Loucy (cell line): ENCODE results near the gene ENTPD6.

Experiments
- H2AFZ ChIP-seq: fragments of 200-600 bp; sonication (generic); 2 replicates; pipeline ENCODE4 v1.6.0; 2016; ENCODE audit warnings: antibody characterized with exemption, mild to moderate bottlenecking, low read length, moderate library complexity
- H3F3A ChIP-seq: fragments of 200-600 bp; 2 replicates; pipeline ENCODE4 v1.6.0; 2016; ENCODE audit warnings: antibody characterized with exemption, low read depth, mild to moderate bottlenecking
- H3K27me3 ChIP-seq: fragments of 200-600 bp; sonication (generic); 2 replicates; pipeline ENCODE4 v1.6.1; 2014; ENCODE audit warnings: low read length, mild to moderate bottlenecking; ENCODE audit not compliant: insufficient read depth, poor library complexity, severe bottlenecking
- H3K36me3 ChIP-seq: fragments of 200-600 bp; sonication (generic); 2 replicates; pipeline ENCODE4 v1.6.1; 2016; ENCODE audit warnings: low read length; ENCODE audit not compliant: insufficient read depth
- H3K4me1 ChIP-seq: fragments of 200-600 bp; sonication (generic); 2 replicates; pipeline ENCODE4 v1.5.1; 2014; ENCODE audit warnings: low read length, mild to moderate bottlenecking; ENCODE audit not compliant: insufficient read depth, poor library complexity, severe bottlenecking
- H3K4me2 ChIP-seq: fragments of 200-600 bp; sonication (generic); 2 replicates; pipeline ENCODE4 v1.6.0; 2014; ENCODE audit warnings: antibody characterized with exemption, low read length, low read depth, mild to moderate bottlenecking; ENCODE audit not compliant: poor library complexity, severe bottlenecking
- H3K4me3 ChIP-seq: fragments of 200-600 bp; sonication (generic); 2 replicates; pipeline ENCODE4 v1.5.1; 2014; ENCODE audit warnings: low read length, mild to moderate bottlenecking, mixed read lengths; ENCODE audit not compliant: poor library complexity, severe bottlenecking
- H3K79me2 ChIP-seq: fragments of 200-600 bp; sonication (generic); 2 replicates; pipeline ENCODE4 v1.6.1; 2014; ENCODE audit warnings: low read length; ENCODE audit not compliant: insufficient read depth
- H3K9ac ChIP-seq: fragments of 200-600 bp; sonication (generic); 2 replicates; pipeline ENCODE4 v1.6.0; 2014; ENCODE audit warnings: mild to moderate bottlenecking, low read depth, low read length, moderate library complexity; ENCODE audit not compliant: poor library complexity, severe bottlenecking
- H3K9me2 ChIP-seq: fragments of 200-600 bp; sonication (generic); replicated peaks from 2 replicates; pipeline ENCODE4 v1.6.1; 2016; ENCODE audit warnings: low read depth, low read length, mixed read lengths
- H3K9me3 ChIP-seq: fragments of 200-600 bp; sonication (generic); 2 replicates; pipeline ENCODE4 v1.6.1; 2014; ENCODE audit warnings: mild to moderate bottlenecking, antibody characterized with exemption, low read length, low read depth; ENCODE audit not compliant: insufficient read depth
- H4K20me1 ChIP-seq: fragments of 200-600 bp; sonication (generic); 2 replicates; pipeline ENCODE4 v1.6.0; 2014; ENCODE audit warnings: antibody characterized with exemption, low read length, mild to moderate bottlenecking; ENCODE audit not compliant: insufficient read depth, poor library complexity, severe bottlenecking
- CTCF ChIP-seq: fragments of 200-600 bp; sonication (generic); conservative IDR thresholded peaks from 2 replicates; pipeline ENCODE4 v1.5.1; 2014; ENCODE audit warnings: mild to moderate bottlenecking, antibody characterized with exemption, low read length
- EZH2phosphoT487 ChIP-seq: fragments of 200-600 bp; IDR thresholded peaks from 2 replicates; pipeline ENCODE4 v1.6.1; 2018; ENCODE audit warnings: antibody characterized with exemption, mild to moderate bottlenecking, moderate library complexity, borderline replicate concordance

The ENTPD6 gene

DNA sequence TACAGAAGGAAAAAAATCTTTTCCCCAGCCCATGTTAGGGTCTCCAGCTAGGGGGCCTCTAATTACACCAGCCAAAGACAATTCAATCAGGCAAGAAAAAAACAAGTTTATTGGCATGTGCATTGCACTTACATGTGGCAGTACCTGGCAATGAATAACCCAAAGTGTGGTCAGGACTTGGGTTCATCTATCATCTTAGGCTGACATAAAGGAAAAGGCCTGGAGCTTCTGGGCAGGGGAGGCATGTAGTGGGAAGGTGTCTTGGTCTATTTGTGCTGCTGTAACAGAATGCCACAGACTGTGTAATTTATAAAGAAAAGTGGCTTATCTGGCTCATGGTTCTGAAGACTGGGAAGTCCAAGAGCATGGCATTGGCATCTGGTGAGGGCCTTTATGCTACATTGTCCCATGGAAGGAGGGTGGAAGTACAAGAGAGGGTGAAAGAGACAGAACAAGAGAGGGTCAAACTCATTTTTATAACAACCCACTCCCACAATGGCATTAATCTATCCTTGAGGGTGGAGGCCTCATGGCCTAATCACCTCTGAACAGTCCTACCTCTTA is 48.0 kb downstream of the ENTPD6 start:
- no peak overlapping the region for H3K4me3 ChIP-seq
- H4K20me1 ChIP-seq: no peaks in the 10 kb centered on the region
- H3K36me3 ChIP-seq: no peaks in the 10 kb centered on the region
- H3K79me2 ChIP-seq: peaks cover 1% of the 10 kb centered on the region
- H3K9me3 ChIP-seq: no peaks in the 10 kb centered on the region
- no peaks in the 10 kb centered on the region for H3K9me2 ChIP-seq
- H3K27me3 ChIP-seq: no peaks in the 10 kb centered on the region
- no peak overlapping the region for H2AFZ ChIP-seq
- no peak overlapping the region for H3K9ac ChIP-seq
- 0 out of 2 replicates have a peak, but pooled peaks cover 2% of the 10 kb centered on the region for H3F3A ChIP-seq
- TF ChIP-seq CTCF (no peak), EZH2phosphoT487 (no peak)
- no peak overlapping the region for H3K4me2 ChIP-seq
- peaks cover 5% of the 10 kb centered on the region for H3K4me1 ChIP-seq

- Histone ChIP-seq H3K9me3 (no peaks in the 10 kb centered on the region), H3K9ac (no peak overlapping the region), H3K79me2 (peaks cover 16% of the 10 kb centered on the region), H3K4me3 (no peak overlapping the region), H3K27me3 (no peaks in the 10 kb centered on the region), H3K36me3 (no peaks in the 10 kb centered on the region), H3K4me2 (no peak overlapping the region), H4K20me1 (peaks cover 7% of the 10 kb centered on the region), H3K4me1 (peaks cover 17% of the 10 kb centered on the region), H3K9me2 (no peaks in the 10 kb centered on the region), H3F3A (0 out of 2 replicates have a peak, but pooled peaks cover 2% of the 10 kb centered on the region), H2AFZ (no peak overlapping the region)
- no peak for TF ChIP-seq CTCF
- TF ChIP-seq EZH2phosphoT487: no peak
Observed at GRCh38 chr20:25244976-25245375, 49.5 kb downstream of the ENTPD6 start.

DNA sequence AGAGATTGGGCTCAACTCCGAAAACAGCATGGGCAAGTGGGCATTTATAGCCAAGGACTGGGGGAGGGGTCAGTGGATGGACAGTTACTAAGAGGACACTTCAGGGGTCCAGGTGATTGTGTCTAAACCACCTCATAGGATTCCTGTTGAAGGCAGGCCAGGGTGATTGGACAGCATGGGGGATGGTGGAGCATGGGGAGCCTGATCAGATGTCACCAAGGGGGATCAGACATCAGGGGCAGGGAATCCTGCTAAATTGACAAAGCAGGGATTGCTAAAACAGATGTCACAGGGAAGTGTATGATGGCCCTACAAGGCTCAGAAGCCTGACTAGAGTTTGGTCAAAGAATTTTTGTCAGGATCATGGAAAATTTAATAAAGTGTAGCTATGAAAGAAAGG is 49.9 kb downstream of the ENTPD6 start:
- Histone ChIP-seq H3K27me3 (no peaks in the 10 kb centered on the region), H3K36me3 (no peaks in the 10 kb centered on the region), H3K79me2 (peaks cover 21% of the 10 kb centered on the region), H3F3A (0 out of 2 replicates have a peak, but pooled peaks cover 2% of the 10 kb centered on the region), H3K9ac (no peak overlapping the region), H2AFZ (no peak overlapping the region), H3K4me1 (peaks cover 22% of the 10 kb centered on the region), H4K20me1 (peaks cover 12% of the 10 kb centered on the region), H3K4me2 (no peak overlapping the region), H3K4me3 (no peak overlapping the region), H3K9me3 (no peaks in the 10 kb centered on the region), H3K9me2 (no peaks in the 10 kb centered on the region)
- TF ChIP-seq CTCF: no peak
- no peak for TF ChIP-seq EZH2phosphoT487
